SK-N-SH treated with all-trans-retinoic acid at 6 μM for 48 hours (cell line): ENCODE results near the gene PBRM1.

ENCODE experiments used
- ATAC-seq: fragments of 200-7000 bp; cut with Tn5 transposase; 3 replicates; pipeline ENCODE4 v1.9.1; 2020; ENCODE audit warnings: mild to moderate bottlenecking, moderate library complexity
- ARNTL ChIP-seq: fragments of 450-650 bp; formaldehyde crosslinking; IDR thresholded peaks from 2 replicates; pipeline ENCODE4 v1.5.0; 2020; ENCODE audit warnings: low read depth, mild to moderate bottlenecking, moderate library complexity, borderline replicate concordance
- BACH2 ChIP-seq: fragments of 250-450 bp; sonication (Bioruptor Pico); IDR thresholded peaks from 2 replicates; pipeline ENCODE4 v1.9.0; 2021; ENCODE audit warnings: mild to moderate bottlenecking, borderline replicate concordance
- CSDC2 ChIP-seq: fragments of 250-450 bp; sonication (Bioruptor Pico); IDR thresholded peaks from 2 replicates; pipeline ENCODE4 v1.5.0; 2020; ENCODE audit warnings: mild to moderate bottlenecking, moderate library complexity
- ESRRG ChIP-seq: fragments of 250-450 bp; sonication (Bioruptor Pico); IDR thresholded peaks from 2 replicates; pipeline ENCODE4 v1.6.1; 2021; ENCODE audit warnings: mild to moderate bottlenecking
- ISL1 ChIP-seq: fragments of 250-450 bp; sonication (Bioruptor Pico); IDR thresholded peaks from 2 replicates; pipeline ENCODE4 v2.1.2; 2022; ENCODE audit warnings: mild to moderate bottlenecking, moderate library complexity
- OSR1 ChIP-seq: fragments of 250-450 bp; sonication (Bioruptor Pico); IDR thresholded peaks from 2 replicates; pipeline ENCODE4 v1.8.0; 2022; ENCODE audit warnings: moderate library complexity, mild to moderate bottlenecking, inconsistent platforms
- PPARA ChIP-seq: fragments of 250-450 bp; sonication (Bioruptor Pico); IDR thresholded peaks from 2 replicates; pipeline ENCODE4 v1.5.0; 2020; ENCODE audit warnings: mild to moderate bottlenecking, borderline replicate concordance
- SNAI2 ChIP-seq: fragments of 250-450 bp; sonication (Bioruptor Pico); IDR thresholded peaks from 2 replicates; pipeline ENCODE4 v1.5.0; 2020; ENCODE audit warnings: mild to moderate bottlenecking, moderate library complexity
- TCF4 ChIP-seq: fragments of 250-450 bp; sonication (Bioruptor Pico); IDR thresholded peaks from 2 replicates; pipeline ENCODE4 v1.8.0; 2021; ENCODE audit warnings: mild to moderate bottlenecking, moderate library complexity, borderline replicate concordance
- ZC3H10 ChIP-seq: fragments of 250-450 bp; sonication (Bioruptor Pico); IDR thresholded peaks from 2 replicates; pipeline ENCODE4 v1.5.1; 2021; ENCODE audit warnings: mild to moderate bottlenecking, moderate library complexity
- ZFP3 ChIP-seq: fragments of 250-450 bp; sonication (Bioruptor Pico); IDR thresholded peaks from 2 replicates; pipeline ENCODE4 v1.5.0; 2020; ENCODE audit warnings: mild to moderate bottlenecking, moderate library complexity
- ZFP30 ChIP-seq: fragments of 450-650 bp; formaldehyde crosslinking; IDR thresholded peaks from 2 replicates; pipeline ENCODE4 v1.5.0; 2022; ENCODE audit warnings: mild to moderate bottlenecking, moderate library complexity
- ZNF565 ChIP-seq: fragments of 450-650 bp; formaldehyde crosslinking; conservative IDR thresholded peaks from 2 replicates; pipeline ENCODE4 v1.5.0; 2020; ENCODE audit warnings: low read depth, mild to moderate bottlenecking, moderate library complexity
- ZNF70 ChIP-seq: fragments of 450-650 bp; formaldehyde crosslinking; IDR thresholded peaks from 2 replicates; pipeline ENCODE4 v1.5.0; 2020; ENCODE audit warnings: mild to moderate bottlenecking, moderate library complexity
- ZNF8 ChIP-seq: fragments of 450-650 bp; formaldehyde crosslinking; IDR thresholded peaks from 2 replicates; pipeline ENCODE4 v1.5.0; 2020; ENCODE audit warnings: mild to moderate bottlenecking, moderate library complexity
- TF ChIP-seq, protein P1 (sequence below): fragments of 250-450 bp; sonication (Bioruptor Pico); IDR thresholded peaks from 2 replicates; pipeline ENCODE4 v1.5.1; 2020; ENCODE audit warnings: low read depth, mild to moderate bottlenecking, moderate library complexity
- TF ChIP-seq, protein P2 (sequence below): fragments of 250-450 bp; sonication (Bioruptor Pico); IDR thresholded peaks from 2 replicates; pipeline ENCODE4 v1.8.0; 2021; ENCODE audit warnings: low read depth, mild to moderate bottlenecking, moderate library complexity, borderline replicate concordance
- TF ChIP-seq, protein P3 (sequence below): fragments of 250-450 bp; sonication (Bioruptor Pico); IDR thresholded peaks from 2 replicates; pipeline ENCODE4 v1.5.0; 2020; ENCODE audit warnings: mild to moderate bottlenecking, moderate library complexity
- TF ChIP-seq, protein P4 (sequence below): fragments of 250-450 bp; sonication (Bioruptor Pico); IDR thresholded peaks from 2 replicates; pipeline ENCODE4 v1.5.1; 2021; ENCODE audit warnings: mild to moderate bottlenecking, moderate library complexity
- TF ChIP-seq, protein P5 (sequence below): fragments of 250-450 bp; sonication (Bioruptor Pico); IDR thresholded peaks from 2 replicates; pipeline ENCODE4 v1.8.0; 2020; ENCODE audit warnings: mild to moderate bottlenecking, moderate library complexity, borderline replicate concordance

Gene PBRM1

DNA sequence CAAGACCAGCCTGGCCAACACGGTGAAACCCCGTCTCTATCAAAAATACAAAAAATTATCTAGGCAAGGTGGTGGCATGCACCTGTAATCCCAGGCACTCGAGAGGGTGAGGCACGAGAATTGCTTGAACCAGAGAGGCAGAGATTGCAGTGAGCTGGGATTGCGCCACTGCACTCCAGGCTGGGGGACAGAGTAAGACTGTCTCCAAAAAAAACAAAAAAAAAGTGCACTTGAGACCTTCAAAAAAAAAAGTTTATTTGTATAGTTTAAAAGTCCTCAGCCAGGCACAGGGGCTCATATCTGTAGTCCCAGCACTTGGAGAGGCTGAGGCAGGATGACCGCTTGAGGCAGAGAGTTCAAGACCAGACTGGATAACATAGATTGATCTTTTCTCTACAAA, 2.1 kb downstream of the PBRM1 start:
- no peak for TF ChIP-seq CSDC2 (CRISPR knock-in tag)
- no peak for TF ChIP-seq SNAI2 (CRISPR knock-in tag)
- TF ChIP-seq, protein P1, sequence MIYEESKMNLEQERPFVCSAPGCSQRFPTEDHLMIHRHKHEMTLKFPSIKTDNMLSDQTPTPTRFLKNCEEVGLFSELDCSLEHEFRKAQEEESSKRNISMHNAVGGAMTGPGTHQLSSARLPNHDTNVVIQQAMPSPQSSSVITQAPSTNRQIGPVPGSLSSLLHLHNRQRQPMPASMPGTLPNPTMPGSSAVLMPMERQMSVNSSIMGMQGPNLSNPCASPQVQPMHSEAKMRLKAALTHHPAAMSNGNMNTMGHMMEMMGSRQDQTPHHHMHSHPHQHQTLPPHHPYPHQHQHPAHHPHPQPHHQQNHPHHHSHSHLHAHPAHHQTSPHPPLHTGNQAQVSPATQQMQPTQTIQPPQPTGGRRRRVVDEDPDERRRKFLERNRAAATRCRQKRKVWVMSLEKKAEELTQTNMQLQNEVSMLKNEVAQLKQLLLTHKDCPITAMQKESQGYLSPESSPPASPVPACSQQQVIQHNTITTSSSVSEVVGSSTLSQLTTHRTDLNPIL (CRISPR knock-in tag): no peak
- TF ChIP-seq ZFP3 (CRISPR knock-in tag): no peak
- no peak for TF ChIP-seq TCF4 (CRISPR knock-in tag)
- no peak for TF ChIP-seq ZNF8 (CRISPR knock-in tag)
- TF ChIP-seq, protein P2, sequence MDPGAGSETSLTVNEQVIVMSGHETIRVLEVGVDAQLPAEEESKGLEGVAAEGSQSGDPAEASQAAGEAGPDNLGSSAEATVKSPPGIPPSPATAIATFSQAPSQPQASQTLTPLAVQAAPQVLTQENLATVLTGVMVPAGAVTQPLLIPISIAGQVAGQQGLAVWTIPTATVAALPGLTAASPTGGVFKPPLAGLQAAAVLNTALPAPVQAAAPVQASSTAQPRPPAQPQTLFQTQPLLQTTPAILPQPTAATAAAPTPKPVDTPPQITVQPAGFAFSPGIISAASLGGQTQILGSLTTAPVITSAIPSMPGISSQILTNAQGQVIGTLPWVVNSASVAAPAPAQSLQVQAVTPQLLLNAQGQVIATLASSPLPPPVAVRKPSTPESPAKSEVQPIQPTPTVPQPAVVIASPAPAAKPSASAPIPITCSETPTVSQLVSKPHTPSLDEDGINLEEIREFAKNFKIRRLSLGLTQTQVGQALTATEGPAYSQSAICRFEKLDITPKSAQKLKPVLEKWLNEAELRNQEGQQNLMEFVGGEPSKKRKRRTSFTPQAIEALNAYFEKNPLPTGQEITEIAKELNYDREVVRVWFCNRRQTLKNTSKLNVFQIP (CRISPR knock-in tag): no peak
- no peak for TF ChIP-seq ZNF70 (CRISPR knock-in tag)
- no peak for TF ChIP-seq ZC3H10 (CRISPR knock-in tag)
- no peak for ATAC-seq

DNA sequence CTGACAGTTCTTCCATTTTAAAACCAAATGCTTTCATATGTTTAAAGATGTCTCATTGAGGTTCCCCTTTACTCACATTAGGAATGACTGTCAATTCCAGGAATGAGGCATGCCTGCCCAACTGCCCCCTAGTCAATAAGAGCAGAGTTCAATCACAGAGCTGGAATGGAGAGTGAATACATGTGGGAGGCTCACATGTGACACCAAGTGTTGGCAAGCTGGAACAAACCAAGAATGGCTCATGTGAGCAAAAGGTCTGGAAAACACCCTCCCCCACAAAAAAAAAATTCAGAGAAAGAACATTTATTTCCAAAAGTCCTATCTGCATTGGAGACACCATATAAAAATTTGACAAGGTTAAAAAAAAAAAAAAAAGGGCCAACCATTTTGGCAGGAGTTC, 3.7 kb downstream of the PBRM1 start:
- TF ChIP-seq PPARA (CRISPR knock-in tag) (no peak), ZNF8 (CRISPR knock-in tag) (no peak), ZC3H10 (CRISPR knock-in tag) (no peak), ZFP30 (CRISPR knock-in tag) (no peak), SNAI2 (CRISPR knock-in tag) (no peak), ARNTL (CRISPR knock-in tag) (no peak), TCF4 (CRISPR knock-in tag) (no peak)
- TF ChIP-seq, protein P3, sequence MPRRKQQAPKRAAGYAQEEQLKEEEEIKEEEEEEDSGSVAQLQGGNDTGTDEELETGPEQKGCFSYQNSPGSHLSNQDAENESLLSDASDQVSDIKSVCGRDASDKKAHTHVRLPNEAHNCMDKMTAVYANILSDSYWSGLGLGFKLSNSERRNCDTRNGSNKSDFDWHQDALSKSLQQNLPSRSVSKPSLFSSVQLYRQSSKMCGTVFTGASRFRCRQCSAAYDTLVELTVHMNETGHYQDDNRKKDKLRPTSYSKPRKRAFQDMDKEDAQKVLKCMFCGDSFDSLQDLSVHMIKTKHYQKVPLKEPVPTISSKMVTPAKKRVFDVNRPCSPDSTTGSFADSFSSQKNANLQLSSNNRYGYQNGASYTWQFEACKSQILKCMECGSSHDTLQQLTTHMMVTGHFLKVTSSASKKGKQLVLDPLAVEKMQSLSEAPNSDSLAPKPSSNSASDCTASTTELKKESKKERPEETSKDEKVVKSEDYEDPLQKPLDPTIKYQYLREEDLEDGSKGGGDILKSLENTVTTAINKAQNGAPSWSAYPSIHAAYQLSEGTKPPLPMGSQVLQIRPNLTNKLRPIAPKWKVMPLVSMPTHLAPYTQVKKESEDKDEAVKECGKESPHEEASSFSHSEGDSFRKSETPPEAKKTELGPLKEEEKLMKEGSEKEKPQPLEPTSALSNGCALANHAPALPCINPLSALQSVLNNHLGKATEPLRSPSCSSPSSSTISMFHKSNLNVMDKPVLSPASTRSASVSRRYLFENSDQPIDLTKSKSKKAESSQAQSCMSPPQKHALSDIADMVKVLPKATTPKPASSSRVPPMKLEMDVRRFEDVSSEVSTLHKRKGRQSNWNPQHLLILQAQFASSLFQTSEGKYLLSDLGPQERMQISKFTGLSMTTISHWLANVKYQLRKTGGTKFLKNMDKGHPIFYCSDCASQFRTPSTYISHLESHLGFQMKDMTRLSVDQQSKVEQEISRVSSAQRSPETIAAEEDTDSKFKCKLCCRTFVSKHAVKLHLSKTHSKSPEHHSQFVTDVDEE (CRISPR knock-in tag): no peak
- ATAC-seq: peak; percentile 53

DNA sequence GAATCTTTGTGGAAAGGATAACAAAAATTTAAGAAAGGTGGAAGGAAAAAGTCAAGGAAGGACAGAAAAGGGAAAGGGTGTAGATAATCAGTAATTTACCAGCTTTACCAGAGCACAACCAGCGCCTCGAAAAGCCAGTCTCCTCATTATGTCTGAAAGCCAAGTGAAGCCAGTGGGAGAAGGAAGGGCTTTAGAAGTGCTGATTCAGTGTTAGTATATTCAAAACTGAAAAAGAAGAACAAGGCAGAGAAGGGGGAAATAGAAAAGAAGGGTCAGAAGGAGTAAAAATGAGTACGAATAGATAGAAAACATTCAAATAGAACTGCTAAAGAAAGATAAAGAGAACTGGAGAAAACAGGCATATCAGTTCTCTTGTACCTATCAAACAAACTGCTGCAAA, 4.1 kb downstream of the PBRM1 start:
- TF ChIP-seq, protein P1 (CRISPR knock-in tag): no peak
- TF ChIP-seq CSDC2 (CRISPR knock-in tag) (no peak), ZNF565 (CRISPR knock-in tag) (no peak), ESRRG (CRISPR knock-in tag) (no peak), ZFP3 (CRISPR knock-in tag) (no peak), ZNF8 (CRISPR knock-in tag) (no peak), SNAI2 (CRISPR knock-in tag) (no peak), PPARA (CRISPR knock-in tag) (no peak), ISL1 (CRISPR knock-in tag) (no peak), ZFP30 (CRISPR knock-in tag) (no peak), OSR1 (CRISPR knock-in tag) (no peak), ARNTL (CRISPR knock-in tag) (no peak), BACH2 (CRISPR knock-in tag) (no peak), ZC3H10 (CRISPR knock-in tag) (no peak)
- TF ChIP-seq, protein P4, sequence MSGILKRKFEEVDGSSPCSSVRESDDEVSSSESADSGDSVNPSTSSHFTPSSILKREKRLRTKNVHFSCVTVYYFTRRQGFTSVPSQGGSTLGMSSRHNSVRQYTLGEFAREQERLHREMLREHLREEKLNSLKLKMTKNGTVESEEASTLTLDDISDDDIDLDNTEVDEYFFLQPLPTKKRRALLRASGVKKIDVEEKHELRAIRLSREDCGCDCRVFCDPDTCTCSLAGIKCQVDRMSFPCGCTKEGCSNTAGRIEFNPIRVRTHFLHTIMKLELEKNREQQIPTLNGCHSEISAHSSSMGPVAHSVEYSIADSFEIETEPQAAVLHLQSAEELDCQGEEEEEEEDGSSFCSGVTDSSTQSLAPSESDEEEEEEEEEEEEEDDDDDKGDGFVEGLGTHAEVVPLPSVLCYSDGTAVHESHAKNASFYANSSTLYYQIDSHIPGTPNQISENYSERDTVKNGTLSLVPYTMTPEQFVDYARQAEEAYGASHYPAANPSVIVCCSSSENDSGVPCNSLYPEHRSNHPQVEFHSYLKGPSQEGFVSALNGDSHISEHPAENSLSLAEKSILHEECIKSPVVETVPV: no peak
- TF ChIP-seq, protein P5, sequence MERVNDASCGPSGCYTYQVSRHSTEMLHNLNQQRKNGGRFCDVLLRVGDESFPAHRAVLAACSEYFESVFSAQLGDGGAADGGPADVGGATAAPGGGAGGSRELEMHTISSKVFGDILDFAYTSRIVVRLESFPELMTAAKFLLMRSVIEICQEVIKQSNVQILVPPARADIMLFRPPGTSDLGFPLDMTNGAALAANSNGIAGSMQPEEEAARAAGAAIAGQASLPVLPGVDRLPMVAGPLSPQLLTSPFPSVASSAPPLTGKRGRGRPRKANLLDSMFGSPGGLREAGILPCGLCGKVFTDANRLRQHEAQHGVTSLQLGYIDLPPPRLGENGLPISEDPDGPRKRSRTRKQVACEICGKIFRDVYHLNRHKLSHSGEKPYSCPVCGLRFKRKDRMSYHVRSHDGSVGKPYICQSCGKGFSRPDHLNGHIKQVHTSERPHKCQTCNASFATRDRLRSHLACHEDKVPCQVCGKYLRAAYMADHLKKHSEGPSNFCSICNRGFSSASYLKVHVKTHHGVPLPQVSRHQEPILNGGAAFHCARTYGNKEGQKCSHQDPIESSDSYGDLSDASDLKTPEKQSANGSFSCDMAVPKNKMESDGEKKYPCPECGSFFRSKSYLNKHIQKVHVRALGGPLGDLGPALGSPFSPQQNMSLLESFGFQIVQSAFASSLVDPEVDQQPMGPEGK (CRISPR knock-in tag): no peak
- TF ChIP-seq, protein P2 (CRISPR knock-in tag): no peak
- no peak for ATAC-seq
